ENCODE results near the gene B2M.

DNA sequence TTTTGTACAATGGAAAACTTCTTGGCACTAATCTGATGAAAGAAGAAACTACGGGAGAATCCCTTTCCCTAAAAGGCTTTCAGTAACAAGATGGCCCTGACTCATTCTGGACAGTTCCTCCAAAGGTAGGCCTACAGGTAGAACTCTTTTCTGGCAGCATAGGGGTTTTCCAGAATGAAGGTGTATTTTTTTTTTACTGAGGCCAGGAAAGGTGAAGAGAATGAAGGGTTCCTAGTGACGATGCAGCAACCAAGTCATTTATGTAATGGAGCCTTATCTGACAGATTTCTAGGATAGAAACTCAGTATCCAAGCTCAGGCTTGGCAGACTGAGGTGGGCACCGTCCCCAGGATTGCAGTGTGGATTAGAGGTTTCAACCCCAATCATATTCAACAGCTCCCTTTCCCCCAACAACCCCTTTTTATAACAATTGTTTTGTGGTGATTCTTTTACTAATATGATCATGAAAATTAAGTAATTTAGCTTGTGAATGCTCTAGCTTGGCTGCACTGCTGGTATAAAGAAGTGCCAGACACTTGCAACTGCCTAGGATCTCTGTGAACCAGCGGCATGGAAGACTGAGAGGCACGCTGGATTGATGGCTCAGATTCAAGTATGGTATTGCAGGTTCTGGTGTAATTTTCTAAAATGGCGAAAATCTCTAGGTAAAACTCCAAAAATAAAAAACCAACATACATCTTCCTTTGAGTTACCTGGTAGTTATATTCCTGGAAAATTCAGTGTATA lies 16.3 kb downstream of the B2M start:
- TF ChIP-seq, protein P1, sequence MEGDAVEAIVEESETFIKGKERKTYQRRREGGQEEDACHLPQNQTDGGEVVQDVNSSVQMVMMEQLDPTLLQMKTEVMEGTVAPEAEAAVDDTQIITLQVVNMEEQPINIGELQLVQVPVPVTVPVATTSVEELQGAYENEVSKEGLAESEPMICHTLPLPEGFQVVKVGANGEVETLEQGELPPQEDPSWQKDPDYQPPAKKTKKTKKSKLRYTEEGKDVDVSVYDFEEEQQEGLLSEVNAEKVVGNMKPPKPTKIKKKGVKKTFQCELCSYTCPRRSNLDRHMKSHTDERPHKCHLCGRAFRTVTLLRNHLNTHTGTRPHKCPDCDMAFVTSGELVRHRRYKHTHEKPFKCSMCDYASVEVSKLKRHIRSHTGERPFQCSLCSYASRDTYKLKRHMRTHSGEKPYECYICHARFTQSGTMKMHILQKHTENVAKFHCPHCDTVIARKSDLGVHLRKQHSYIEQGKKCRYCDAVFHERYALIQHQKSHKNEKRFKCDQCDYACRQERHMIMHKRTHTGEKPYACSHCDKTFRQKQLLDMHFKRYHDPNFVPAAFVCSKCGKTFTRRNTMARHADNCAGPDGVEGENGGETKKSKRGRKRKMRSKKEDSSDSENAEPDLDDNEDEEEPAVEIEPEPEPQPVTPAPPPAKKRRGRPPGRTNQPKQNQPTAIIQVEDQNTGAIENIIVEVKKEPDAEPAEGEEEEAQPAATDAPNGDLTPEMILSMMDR (IDR thresholded peaks at IDR 0.05), result no peak
- TF ChIP-seq EZH2 (IDR thresholded peaks at IDR 0.05; ENCODE audit: borderline replicate concordance, insufficient read depth, low read depth, low read length, poor library complexity, severe bottlenecking), result no peak
